OCI-LY7 (cell line): Measurements from ENCODE around the gene CNIH3. TPM values are rescaled to one million over a fixed set of nuclear protein-coding genes. Genes with fewer than 3 reads are reported as not detected.

ENCODE experiments used
- BruUV-seq: library from RNA; stranded (reverse); fragments of 400-500 nt; replicated peaks from 2 replicates; lab custom pipeline; 2021; lab: Mats Ljungman, UMichigan
- CTCF ChIA-PET: fragments of 300-600 bp; sonication (Branson Sonifier 250); formaldehyde crosslinking; loops from one replicate; lab custom pipeline; 2022; ENCODE audit warnings: antibody characterized with exemption; ENCODE audit not compliant: unreplicated experiment; lab: Charles Lee
- POLR2A ChIA-PET: fragments of 300-600 bp; sonication (Branson Sonifier 250); formaldehyde crosslinking; loops from one replicate; lab custom pipeline; 2022; ENCODE audit warnings: antibody characterized with exemption; lab: Charles Lee
- DNase-seq: peaks from one replicate; pipeline ENCODE4 v3.0.0-alpha.2; 2015; ENCODE audit warnings: low spot score
- H2AFZ ChIP-seq: fragments of 200-600 bp; sonication (generic), shearing (Covaris generic); 2 replicates; pipeline ENCODE4 v1.6.1; 2014; ENCODE audit warnings: mild to moderate bottlenecking, antibody characterized with exemption, low read length, moderate library complexity
- H3K27ac ChIP-seq: fragments of 200-600 bp; sonication (generic); 2 replicates; pipeline ENCODE4 v1.5.1; 2014; ENCODE audit warnings: mixed run types, low read depth, mild to moderate bottlenecking, moderate library complexity, low read length, inconsistent platforms; ENCODE audit not compliant: poor library complexity, severe bottlenecking
- H3K36me3 ChIP-seq: fragments of 200-600 bp; sonication (generic); 2 replicates; pipeline ENCODE4 v1.6.1; 2014; ENCODE audit warnings: mild to moderate bottlenecking, antibody characterized with exemption, low read length, moderate library complexity, mixed read lengths; ENCODE audit not compliant: insufficient read depth
- H3K4me1 ChIP-seq: fragments of 200-600 bp; sonication (generic); 2 replicates; pipeline ENCODE4 v1.5.1; 2014; ENCODE audit warnings: mild to moderate bottlenecking, low read length; ENCODE audit not compliant: insufficient read depth, poor library complexity, severe bottlenecking
- H3K4me2 ChIP-seq: fragments of 200-600 bp; sonication (generic); 2 replicates; pipeline ENCODE4 v1.6.1; 2014; ENCODE audit warnings: mild to moderate bottlenecking, low read length
- H3K4me3 ChIP-seq: fragments of 200-600 bp; sonication (generic); 2 replicates; pipeline ENCODE4 v1.5.1; 2014; ENCODE audit warnings: mild to moderate bottlenecking, low read depth, low read length; ENCODE audit not compliant: poor library complexity, severe bottlenecking
- H3K79me2 ChIP-seq: fragments of 200-600 bp; sonication (generic); 2 replicates; pipeline ENCODE4 v1.6.1; 2016; ENCODE audit warnings: low read depth, mild to moderate bottlenecking, low read length, moderate library complexity, mixed read lengths; ENCODE audit not compliant: insufficient read depth
- H3K9me2 ChIP-seq: fragments of 200-600 bp; sonication (generic); 2 replicates; pipeline ENCODE4 v1.6.1; 2016; ENCODE audit warnings: mild to moderate bottlenecking, low read length, mixed read lengths; ENCODE audit not compliant: insufficient read depth
- H3K9me3 ChIP-seq: fragments of 200-600 bp; sonication (generic); 2 replicates; pipeline ENCODE4 v1.6.1; 2014; ENCODE audit warnings: mild to moderate bottlenecking, mixed run types, low read length, mixed read lengths
- H4K20me1 ChIP-seq: fragments of 200-600 bp; sonication (generic); 2 replicates; pipeline ENCODE4 v1.6.1; 2014; ENCODE audit warnings: mild to moderate bottlenecking, antibody characterized with exemption, low read length, moderate library complexity, mixed read lengths; ENCODE audit not compliant: insufficient read depth
- CTCF ChIP-seq: fragments of 200-600 bp; sonication (generic); conservative IDR thresholded peaks from 2 replicates; pipeline ENCODE4 v1.5.1; 2014; ENCODE audit warnings: mild to moderate bottlenecking, antibody characterized with exemption, low read length, moderate library complexity, mixed read lengths
- EZH2phosphoT487 ChIP-seq: fragments of 200-600 bp; sonication (generic); IDR thresholded peaks from 2 replicates; pipeline ENCODE4 v1.6.1; 2018; ENCODE audit warnings: low read depth, borderline replicate concordance, mild to moderate bottlenecking, mixed run types, antibody characterized with exemption, low read length, moderate library complexity, mixed read lengths
- intact Hi-C: fragments of 100-400 bp; cut with micrococcal nuclease; formaldehyde crosslinking; loops from one replicate; pipeline ENCODE4 v1.10.0; 2022; ENCODE audit not compliant: unreplicated experiment
- total RNA-seq, 2 experiments: library from RNA; depleted of rRNA in 1 of 2; stranded (reverse); fragments of >200 nt in 1 of 2; shearing (Covaris generic) in 1 of 2; gene quantifications; 2 replicates each; pipeline ENCODE4 v1.2.3, GENCODE V29; 2014 to 2022

CNIH3 gene
- total RNA-seq, 2 experiments from 2014 or later = 1.9 to 2.4 TPM

GRCh38 chr1:224665016-224665415 lies 48.9 kb downstream of the CNIH3 start:
- CTCF ChIA-PET = no interaction called here
- TF ChIP-seq CTCF = no peak
- TF ChIP-seq EZH2phosphoT487 = no peak
- no peaks in the 10 kb centered on the region for H3K9me3 ChIP-seq
- H4K20me1 ChIP-seq = no peaks in the 10 kb centered on the region
- no TSS peak for BruUV-seq
- no peaks in the 10 kb centered on the region for H3K36me3 ChIP-seq
- intact Hi-C loops = no loop called here
- no peaks in the 10 kb centered on the region for H3K4me1 ChIP-seq
- no peak for DNase-seq
- POLR2A ChIA-PET = no interaction called here
- no peaks in the 10 kb centered on the region for H3K79me2 ChIP-seq
- no peak overlapping the region for H3K4me3 ChIP-seq
- H3K9me2 ChIP-seq = no peaks in the 10 kb centered on the region
- no peak overlapping the region for H3K4me2 ChIP-seq
- H3K27ac ChIP-seq = no peak overlapping the region
- no peak overlapping the region for H2AFZ ChIP-seq

DNA sequence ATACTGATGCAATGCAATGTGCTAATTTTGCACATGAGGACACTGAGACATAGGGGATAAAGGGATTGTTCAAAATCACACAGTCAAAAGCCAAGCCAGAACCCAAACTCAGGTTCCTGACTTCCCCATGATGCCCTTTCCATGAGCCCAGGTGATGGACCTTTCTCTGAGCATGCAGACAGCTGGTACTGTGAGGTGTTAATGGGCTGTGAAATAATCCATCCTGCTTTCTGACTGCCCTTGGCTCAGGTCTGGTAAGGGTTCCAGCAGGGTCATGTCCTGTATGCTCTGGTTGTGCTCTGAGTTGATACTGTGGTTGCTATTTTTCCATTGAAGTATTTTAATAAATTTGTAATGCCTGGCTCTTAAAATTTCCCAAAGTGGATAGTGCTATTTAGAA lies 50.0 kb downstream of the CNIH3 start:
- Histone ChIP-seq H3K4me3 (no peak overlapping the region), H3K9me2 (no peaks in the 10 kb centered on the region), H2AFZ (no peak overlapping the region), H4K20me1 (no peaks in the 10 kb centered on the region), H3K4me2 (no peak overlapping the region), H3K4me1 (no peaks in the 10 kb centered on the region), H3K9me3 (no peaks in the 10 kb centered on the region), H3K79me2 (no peaks in the 10 kb centered on the region), H3K27ac (no peak overlapping the region), H3K36me3 (no peaks in the 10 kb centered on the region)
- ChIA-PET CTCF (no interaction called here), POLR2A (no interaction called here)
- TF ChIP-seq EZH2phosphoT487 (no peak), CTCF (no peak)
- DNase-seq = no peak
- intact Hi-C loops = no loop called here
- no TSS peak for BruUV-seq

DNA sequence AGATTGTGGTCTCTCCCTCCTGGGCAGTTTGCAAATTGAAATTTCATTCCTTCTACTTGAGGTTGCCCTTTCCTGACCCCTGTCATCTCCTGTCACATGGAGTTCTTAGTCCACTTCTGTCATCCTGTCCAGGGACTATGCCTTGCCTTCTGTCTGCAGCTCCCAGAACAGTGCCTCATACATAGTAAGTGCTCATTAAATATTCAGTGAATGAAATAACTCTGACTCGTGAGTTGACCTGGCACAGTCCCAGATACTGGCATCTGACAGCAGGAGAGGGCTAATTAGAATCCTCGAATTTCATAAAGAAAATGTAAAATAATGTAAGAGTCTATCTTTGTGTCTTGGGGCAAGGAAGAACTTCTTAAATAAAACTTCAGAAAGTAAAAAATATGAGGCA lies 50.8 kb downstream of the CNIH3 start:
- TF ChIP-seq EZH2phosphoT487 = no peak
- H3K9me3 ChIP-seq = no peaks in the 10 kb centered on the region
- H3K36me3 ChIP-seq = no peaks in the 10 kb centered on the region
- H3K9me2 ChIP-seq = no peaks in the 10 kb centered on the region
- CTCF ChIA-PET = no interaction called here
- POLR2A ChIA-PET = no interaction called here
- H3K4me3 ChIP-seq = no peak overlapping the region
- H3K4me1 ChIP-seq = no peaks in the 10 kb centered on the region
- H2AFZ ChIP-seq = no peak overlapping the region
- no peaks in the 10 kb centered on the region for H4K20me1 ChIP-seq
- no peak for DNase-seq
- no TSS peak for BruUV-seq
- intact Hi-C loops = no loop called here
- no peaks in the 10 kb centered on the region for H3K79me2 ChIP-seq
- no peak overlapping the region for H3K4me2 ChIP-seq
- no peak overlapping the region for H3K27ac ChIP-seq
